Brain microvascular endothelial cell (primary cell): ENCODE results near the gene RASSF6.

ENCODE experiments used
- DNase-seq: peaks from one replicate; pipeline ENCODE4 v3.0.0-alpha.2; 2020
- H3K27ac ChIP-seq: fragments of 250-450 bp; sonication (Bioruptor Pico); 2 replicates; pipeline ENCODE4 v1.5.1; 2020; ENCODE audit warnings: mild to moderate bottlenecking, moderate library complexity
- H3K27me3 ChIP-seq: fragments of 250-450 bp; sonication (Bioruptor Pico); replicated peaks from 2 replicates; pipeline ENCODE4 v1.5.1; 2020; ENCODE audit warnings: mild to moderate bottlenecking
- H3K36me3 ChIP-seq: fragments of 250-450 bp; sonication (Bioruptor Pico); replicated peaks from 2 replicates; pipeline ENCODE4 v1.5.1; 2020; ENCODE audit warnings: mild to moderate bottlenecking
- H3K4me3 ChIP-seq: 2 replicates; pipeline ENCODE4 v1.5.1; 2011; ENCODE audit warnings: low read depth, mild to moderate bottlenecking, control low read depth, low read length, moderate library complexity
- CTCF ChIP-seq: IDR thresholded peaks from 2 replicates; pipeline ENCODE4 v1.5.1; 2011; ENCODE audit warnings: low read depth, mild to moderate bottlenecking, moderate library complexity, low read length, control low read depth, inconsistent platforms; ENCODE audit errors: missing control alignments
- in situ Hi-C: cut with HindIII; loops from 2 replicates; pipeline ENCODE4 v1.10.0; 2017; ENCODE audit warnings: low sequenced_read_pairs, low pct_ligation_motif_present

The RASSF6 gene

GRCh38 chr4:73662709-73663546 lies 42.7 kb upstream of the RASSF6 start:
- H3K27ac ChIP-seq: no peak overlapping the region
- no peak overlapping the region for H3K4me3 ChIP-seq
- DNase-seq: peak; percentile 47
- H3K27me3 ChIP-seq: no peaks in the 10 kb centered on the region
- in situ Hi-C loops: loop anchor here (25.0 kb wide), 1 partner anchor 474 kb away; no protein-coding TSS in a partner anchor
- peak; percentile 57 for TF ChIP-seq CTCF
- no peaks in the 10 kb centered on the region for H3K36me3 ChIP-seq

GRCh38 chr4:73661646-73662119 lies 41.4 kb upstream of the RASSF6 start:
- Histone ChIP-seq H3K27ac (peak overlapping the region; percentile 57), H3K4me3 (no peak overlapping the region), H3K27me3 (no peaks in the 10 kb centered on the region), H3K36me3 (no peaks in the 10 kb centered on the region)
- peak; percentile 99 for DNase-seq
- in situ Hi-C loops: loop anchor here (25.0 kb wide), 1 partner anchor 476 kb away; no protein-coding TSS in a partner anchor
- TF ChIP-seq CTCF: peak; percentile 50

GRCh38 chr4:73660808-73661207 lies 40.6 kb upstream of the RASSF6 start:
- H3K4me3 ChIP-seq: no peak overlapping the region
- DNase-seq: no peak
- in situ Hi-C loops: loop anchor here (25.0 kb wide), 1 partner anchor 476 kb away; no protein-coding TSS in a partner anchor
- no peaks in the 10 kb centered on the region for H3K36me3 ChIP-seq
- no peaks in the 10 kb centered on the region for H3K27me3 ChIP-seq
- no peak overlapping the region for H3K27ac ChIP-seq
- no peak for TF ChIP-seq CTCF

- no peaks in the 10 kb centered on the region for H3K36me3 ChIP-seq
- H3K4me3 ChIP-seq: no peak overlapping the region
- no peak for DNase-seq
- H3K27ac ChIP-seq: no peak overlapping the region
- in situ Hi-C loops: loop anchor here (25.0 kb wide), 1 partner anchor 484 kb away; no protein-coding TSS in a partner anchor
- H3K27me3 ChIP-seq: no peaks in the 10 kb centered on the region
- peak; percentile 68 for TF ChIP-seq CTCF
These were observed 33.5 kb upstream of the RASSF6 start for GRCh38 chr4:73653695-73654106.

GRCh38 chr4:73650250-73650649 lies 30.0 kb upstream of the RASSF6 start:
- TF ChIP-seq CTCF: no peak
- Histone ChIP-seq H3K27me3 (no peaks in the 10 kb centered on the region), H3K4me3 (no peak overlapping the region), H3K27ac (no peak overlapping the region), H3K36me3 (no peaks in the 10 kb centered on the region)
- in situ Hi-C loops: loop anchor here (25.0 kb wide), 1 partner anchor 487 kb away; no protein-coding TSS in a partner anchor
- DNase-seq: no peak

GRCh38 chr4:73648478-73648877 lies 28.2 kb upstream of the RASSF6 start:
- Histone ChIP-seq H3K27ac (no peak overlapping the region), H3K36me3 (no peaks in the 10 kb centered on the region), H3K27me3 (no peaks in the 10 kb centered on the region), H3K4me3 (no peak overlapping the region)
- TF ChIP-seq CTCF: no peak
- in situ Hi-C loops: no loop called here
- no peak for DNase-seq
